ENCODE results near the gene ZNHIT1. TPM values are rescaled to one million over a fixed set of nuclear protein-coding genes. Genes with fewer than 3 reads are reported as not detected.
"Not testable (repeated sequence)": the region's sequence is repeated elsewhere in the genome, so short reads cannot be mapped to it uniquely, and the experiment has no call there.

Gene ZNHIT1
- total RNA-seq, 2 experiments from 2014 or later, result 44.2 TPM

- no peaks in the 10 kb centered on the region for H3K36me3 Mint-ChIP-seq (ENCODE audit: low read depth)
- ChIA-PET POLR2A (no interaction called here), CTCF (interaction anchor here (2.5 to 5.0 kb wide), 2 partner anchors 52 to 86 kb away, joined by 29 to 37 read pairs; no protein-coding TSS in a partner anchor)
Observed at GRCh38 chr7:101195884-101196283, 22.1 kb upstream of the ZNHIT1 start.

DNA sequence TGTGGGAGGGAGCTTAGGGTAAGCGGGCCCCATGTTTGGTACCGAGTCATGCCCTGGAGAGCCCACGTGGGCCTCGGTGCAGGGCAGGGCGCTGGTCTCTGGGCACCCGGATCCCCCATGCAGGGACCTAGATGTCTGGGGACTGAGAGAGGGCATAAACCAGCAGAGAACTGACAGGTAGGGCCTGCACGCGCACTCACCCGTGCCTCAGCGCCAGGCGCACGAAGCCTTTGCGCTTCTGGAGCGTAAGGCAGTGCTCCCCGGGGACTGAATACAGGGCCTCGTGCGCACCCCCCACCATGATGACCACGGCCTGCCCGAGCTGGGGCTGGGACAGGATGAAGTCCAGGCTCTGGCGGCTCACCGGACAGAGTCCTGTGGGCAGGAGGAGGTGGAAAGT, 20.0 kb upstream of the ZNHIT1 start:
- H3K4me1 Mint-ChIP-seq, result peaks cover 2% of the 10 kb centered on the region
- H3K27ac Mint-ChIP-seq, result no peak overlapping the region
- DNase-seq (no peak), ATAC-seq (no peak)
- peaks cover 21% of the 10 kb centered on the region for H3K27me3 Mint-ChIP-seq
- CTCF ChIA-PET, result no interaction called here
- intact Hi-C loops (cut with DNase I, micrococcal nuclease), result no loop called here
- H3K36me3 Mint-ChIP-seq (ENCODE audit: low read depth), result no peaks in the 10 kb centered on the region
- POLR2A ChIA-PET, result no interaction called here
- H3K4me3 Mint-ChIP-seq, result no peak overlapping the region
- no peaks in the 10 kb centered on the region for H3K9me3 Mint-ChIP-seq (ENCODE audit: low read depth)

More at GRCh38 chr7:101195884-101196283, 22.1 kb upstream of the ZNHIT1 start:
- Mint-ChIP-seq H3K9me3 (ENCODE audit: low read depth) (no peaks in the 10 kb centered on the region), H3K27me3 (peaks cover 10% of the 10 kb centered on the region), H3K4me1 (peaks cover under 1% of the 10 kb centered on the region), H3K27ac (no peak overlapping the region), H3K4me3 (no peak overlapping the region)
- intact Hi-C loops (cut with DNase I, micrococcal nuclease), result no loop called here
- DNase-seq, result no peak
- no peak for ATAC-seq

DNA sequence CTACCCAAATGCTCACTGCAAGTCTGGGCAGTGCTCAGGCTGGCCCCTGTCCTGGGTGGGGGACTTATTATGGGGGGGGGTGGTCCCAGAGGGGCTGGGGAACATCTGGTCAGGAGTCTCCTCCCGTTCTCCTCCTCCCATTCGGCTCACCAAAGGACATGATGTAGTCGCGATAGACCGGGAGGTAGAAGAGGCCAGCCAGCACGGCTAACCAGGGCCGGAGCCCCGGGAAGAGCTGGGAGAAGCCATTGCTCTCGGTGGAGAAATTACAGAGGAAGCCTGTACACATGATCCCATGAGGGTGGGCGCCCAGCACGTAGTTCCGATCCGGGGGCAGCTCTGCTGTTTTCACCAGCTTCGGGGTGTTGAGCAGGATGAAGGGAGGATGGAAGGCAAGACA, 19.5 kb upstream of the ZNHIT1 start:
- Mint-ChIP-seq H3K4me3 (no peak overlapping the region), H3K27ac (no peak overlapping the region), H3K4me1 (peaks cover 2% of the 10 kb centered on the region), H3K9me3 (ENCODE audit: low read depth) (no peaks in the 10 kb centered on the region), H3K27me3 (peaks cover 22% of the 10 kb centered on the region), H3K36me3 (ENCODE audit: low read depth) (no peaks in the 10 kb centered on the region)
- ChIA-PET CTCF (interaction anchor here (0.9 kb wide), 1 partner anchor 52 kb away, joined by 4 read pairs; no protein-coding TSS in a partner anchor), POLR2A (no interaction called here)
- ATAC-seq (no peak), DNase-seq (no peak)
- intact Hi-C loops (cut with DNase I, micrococcal nuclease), result no loop called here

DNA sequence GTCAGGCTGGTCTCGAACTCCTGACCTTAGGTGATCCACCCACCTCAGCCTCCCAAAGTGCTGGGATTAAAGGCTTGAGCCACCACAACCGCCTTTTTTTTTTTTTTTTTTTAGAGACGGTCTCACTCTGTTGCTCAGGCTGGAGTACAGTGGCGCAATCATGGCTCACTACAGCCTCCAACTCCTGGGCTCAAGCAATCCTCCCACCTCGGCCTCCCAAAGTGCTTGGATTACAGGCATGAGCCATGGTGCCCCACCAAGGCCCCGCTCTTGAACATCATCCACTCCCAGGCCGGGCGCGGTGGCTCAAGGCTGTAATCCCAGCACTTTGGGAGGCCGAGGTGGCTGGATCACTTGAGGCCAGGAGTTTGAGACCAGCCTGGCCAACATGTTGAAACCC, 18.4 kb upstream of the ZNHIT1 start:
- ATAC-seq; H3K4me3 Mint-ChIP-seq; DNase-seq; H3K27ac Mint-ChIP-seq; H3K4me1 Mint-ChIP-seq; intact Hi-C loops (cut with DNase I, micrococcal nuclease); H3K9me3 Mint-ChIP-seq (ENCODE audit: low read depth); H3K36me3 Mint-ChIP-seq (ENCODE audit: low read depth); POLR2A ChIA-PET: not testable (repeated sequence)
- H3K27me3 Mint-ChIP-seq, result peaks cover 23% of the 10 kb centered on the region
- CTCF ChIA-PET, result interaction anchor here (0.9 kb wide), 1 partner anchor 53 kb away, joined by 4 read pairs; no protein-coding TSS in a partner anchor

DNA sequence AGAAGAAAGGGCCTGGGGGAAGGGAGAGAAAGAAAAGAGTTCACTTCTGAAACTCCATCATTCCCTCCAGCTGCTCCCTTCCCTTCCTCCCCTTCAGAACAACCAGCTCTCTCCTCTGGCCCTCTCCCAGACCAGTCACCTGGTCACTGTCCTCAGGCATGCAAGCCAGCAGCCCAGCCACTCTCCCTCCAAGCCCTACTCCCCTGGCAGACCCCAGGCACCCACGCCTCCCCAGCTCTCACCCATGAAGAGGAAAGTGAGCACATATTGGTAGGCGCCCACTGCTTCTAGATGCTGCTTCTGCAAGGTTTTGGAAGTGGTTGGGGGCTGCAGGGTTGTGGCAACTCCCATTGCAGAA, 17.5 kb upstream of the ZNHIT1 start:
- Mint-ChIP-seq H3K27me3 (peaks cover 21% of the 10 kb centered on the region), H3K4me3 (no peak overlapping the region), H3K27ac (no peak overlapping the region), H3K4me1 (peaks cover 4% of the 10 kb centered on the region), H3K36me3 (ENCODE audit: low read depth) (no peaks in the 10 kb centered on the region), H3K9me3 (ENCODE audit: low read depth) (no peaks in the 10 kb centered on the region)
- CTCF ChIA-PET, result interaction anchor here (0.7 to 1.1 kb wide), 2 partner anchors 8 to 60 kb away, joined by 3 read pairs; no protein-coding TSS in a partner anchor
- ATAC-seq, result no peak
- DNase-seq, result no peak
- intact Hi-C loops (cut with DNase I, micrococcal nuclease), result no loop called here
- POLR2A ChIA-PET, result no interaction called here

- Mint-ChIP-seq H3K9me3 (ENCODE audit: low read depth) (no peaks in the 10 kb centered on the region), H3K36me3 (ENCODE audit: low read depth) (peaks cover 4% of the 10 kb centered on the region), H3K27me3 (peaks cover 21% of the 10 kb centered on the region), H3K4me1 (peaks cover 4% of the 10 kb centered on the region), H3K27ac (no peak within 1 kb of the TSS), H3K4me3 (no peak within 1 kb of the TSS)
- POLR2A ChIA-PET, result no interaction called here
- DNase-seq (no peak), ATAC-seq (no peak)
- intact Hi-C loops (cut with DNase I, micrococcal nuclease), result no loop called here
- CTCF ChIA-PET, result interaction anchor here (0.7 to 2.9 kb wide), 3 partner anchors 7 to 60 kb away, joined by 3 to 11 read pairs (median 3); no protein-coding TSS in a partner anchor
Observed at GRCh38 chr7:101200862-101201599, 16.9 kb upstream of the ZNHIT1 start, which contains the start of gene MOGAT3. MOGAT3 (minus strand) TSS chr7:101201036; CDS start chr7:101200854, 182 bp downstream.

DNA sequence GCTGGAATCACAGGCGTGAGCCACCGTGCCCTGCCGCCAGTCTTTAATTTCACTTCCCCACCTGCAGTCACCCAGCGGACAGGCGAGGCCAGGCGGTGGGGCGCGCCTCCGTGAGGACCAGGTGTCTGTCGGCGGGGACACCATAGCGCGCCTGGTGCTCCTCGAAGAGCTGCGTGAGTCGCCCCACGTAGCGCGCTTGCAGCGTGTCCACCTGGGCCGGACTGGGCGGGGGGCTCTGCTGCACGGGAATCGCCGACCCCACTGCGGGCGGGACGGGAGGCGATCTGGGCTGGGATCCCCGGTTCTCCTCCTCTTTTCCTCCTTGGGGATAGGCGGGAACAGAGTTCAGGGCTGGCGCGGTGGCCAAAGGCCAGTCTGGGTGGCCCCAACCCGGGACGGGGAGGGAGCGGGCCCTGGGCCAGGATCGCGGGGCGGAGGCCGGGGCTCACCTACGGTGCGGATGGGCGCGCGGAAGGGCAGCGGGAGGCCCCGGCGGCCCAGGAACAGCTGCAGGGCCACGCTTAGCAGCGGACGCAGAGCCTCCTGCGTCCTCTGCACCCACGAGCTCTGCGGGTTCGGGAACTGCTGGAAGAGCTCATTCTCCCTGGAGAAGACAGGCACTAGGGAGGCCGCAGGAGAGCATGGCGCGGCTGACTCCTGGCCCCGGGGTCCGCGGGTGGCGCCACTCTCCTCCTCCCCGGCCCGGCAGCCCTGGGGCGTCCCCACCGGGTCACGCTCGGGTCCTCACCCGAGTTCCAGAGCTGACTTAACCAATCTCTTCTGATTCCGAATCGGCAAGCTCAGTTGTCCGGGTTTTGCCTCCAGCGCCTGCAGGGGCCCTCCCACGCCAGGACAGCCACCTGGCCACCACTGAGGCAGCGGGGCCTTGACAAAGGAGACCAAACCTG, 16.0 kb upstream of the ZNHIT1 start:
- POLR2A ChIA-PET, result no interaction called here
- CTCF ChIA-PET, result interaction anchor here (0.6 to 2.9 kb wide), 3 partner anchors 9 to 211 kb away, joined by 3 to 11 read pairs (median 4); no protein-coding TSS in a partner anchor
- peaks cover 21% of the 10 kb centered on the region for H3K27me3 Mint-ChIP-seq
- ATAC-seq, result no peak
- H3K36me3 Mint-ChIP-seq (ENCODE audit: low read depth), result peaks cover 7% of the 10 kb centered on the region
- DNase-seq, result no peak
- no peak overlapping the region for H3K4me3 Mint-ChIP-seq
- H3K4me1 Mint-ChIP-seq, result peaks cover 4% of the 10 kb centered on the region
- no peaks in the 10 kb centered on the region for H3K9me3 Mint-ChIP-seq (ENCODE audit: low read depth)
- H3K27ac Mint-ChIP-seq, result no peak overlapping the region
- intact Hi-C loops (cut with DNase I, micrococcal nuclease), result no loop called here

GRCh38 chr7:101202603-101202918, 15.4 kb upstream of the ZNHIT1 start:
- Mint-ChIP-seq H3K36me3 (ENCODE audit: low read depth) (peaks cover 7% of the 10 kb centered on the region), H3K27ac (no peak overlapping the region), H3K27me3 (peaks cover 21% of the 10 kb centered on the region), H3K4me1 (peaks cover 4% of the 10 kb centered on the region), H3K9me3 (ENCODE audit: low read depth) (no peaks in the 10 kb centered on the region), H3K4me3 (no peak overlapping the region)
- ATAC-seq, result no peak
- CTCF ChIA-PET, result interaction anchor here (0.6 to 2.9 kb wide), 3 partner anchors 10 to 210 kb away, joined by 3 to 11 read pairs (median 4); no protein-coding TSS in a partner anchor
- POLR2A ChIA-PET, result no interaction called here
- intact Hi-C loops (cut with DNase I, micrococcal nuclease), result no loop called here
- DNase-seq, result no peak

GRCh38 chr7:101203740-101204738, 13.9 kb upstream of the ZNHIT1 start:
- DNase-seq; H3K9me3 Mint-ChIP-seq (ENCODE audit: low read depth); H3K4me1 Mint-ChIP-seq; intact Hi-C loops (cut with DNase I, micrococcal nuclease); ATAC-seq: not testable (repeated sequence)
- Mint-ChIP-seq H3K27me3 (peaks cover 21% of the 10 kb centered on the region), H3K4me3 (peak overlapping the region; percentile 32), H3K36me3 (ENCODE audit: low read depth) (peaks cover 14% of the 10 kb centered on the region), H3K27ac (peak overlapping the region; percentile 59)
- POLR2A ChIA-PET, result interaction anchor here (0.6 kb wide), 1 partner anchor 1768 kb away, joined by 4 read pairs; no protein-coding TSS in a partner anchor
- CTCF ChIA-PET, result interaction anchor here (0.6 to 2.9 kb wide), 8 partner anchors 9 to 60 kb away, joined by 3 to 11 read pairs (median 4); partner anchors contain the start of genes PLOD3, VGF and ZNHIT1

DNA sequence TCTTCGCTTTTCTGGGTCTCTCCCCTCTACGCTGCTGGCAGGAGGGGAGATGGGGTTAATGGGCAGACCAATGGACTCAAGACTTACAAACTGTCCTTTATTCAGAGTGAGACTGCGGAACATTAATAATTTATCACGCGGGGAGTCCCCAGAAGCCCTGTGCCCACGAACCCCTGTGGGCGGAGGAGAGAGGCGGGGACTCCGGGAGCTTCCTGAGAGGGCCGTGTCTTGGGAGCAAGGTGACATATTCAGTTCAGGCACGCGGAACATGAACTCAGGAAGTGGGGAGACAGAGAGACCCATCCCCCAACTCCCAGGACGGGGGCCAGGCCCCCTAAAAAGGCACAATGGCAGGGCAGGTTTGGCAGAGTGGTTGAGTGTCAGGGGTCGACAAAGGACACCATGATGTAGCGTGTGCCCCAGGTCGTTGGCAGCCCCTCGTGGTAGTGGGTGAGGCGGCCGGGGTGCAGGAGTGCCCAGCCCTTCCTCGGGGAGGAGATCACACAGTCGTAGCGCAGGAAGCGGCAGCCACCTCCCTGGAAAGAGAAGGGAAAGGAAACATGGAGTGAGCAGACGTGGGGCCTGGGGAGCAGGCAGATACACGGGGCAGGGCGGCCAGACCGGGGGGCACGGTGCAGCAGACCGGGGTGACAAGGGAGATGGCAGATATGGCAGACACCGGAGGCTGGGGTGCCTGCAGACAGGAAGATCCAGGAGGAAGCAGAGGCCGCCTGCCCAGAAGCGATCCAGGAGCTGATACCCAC, 11.9 kb upstream of the ZNHIT1 start:
- ChIA-PET CTCF (interaction anchor here (0.6 kb wide), 1 partner anchor 578 kb away, joined by 3 read pairs; no protein-coding TSS in a partner anchor), POLR2A (no interaction called here)

More for the DNA sequence above, 11.9 kb upstream of the ZNHIT1 start:
- no peaks in the 10 kb centered on the region for H3K9me3 Mint-ChIP-seq (ENCODE audit: low read depth)
- intact Hi-C loops (cut with DNase I, micrococcal nuclease), result no loop called here
- DNase-seq (no peak), ATAC-seq (no peak)
- H3K27me3 Mint-ChIP-seq, result peaks cover 11% of the 10 kb centered on the region
- peaks cover 18% of the 10 kb centered on the region for H3K36me3 Mint-ChIP-seq (ENCODE audit: low read depth)
- no peak overlapping the region for H3K4me3 Mint-ChIP-seq
- no peak overlapping the region for H3K27ac Mint-ChIP-seq
- peaks cover 2% of the 10 kb centered on the region for H3K4me1 Mint-ChIP-seq

All from activated CD4-positive, alpha-beta T cell treated with anti-CD3 and anti-CD28 coated beads for 36 hours (primary cell).